Activated T-cell treated with anti-CD3 and anti-CD28 coated beads, Interleukin-2, amount 50 U/mL, for 72 hours (primary cell): ENCODE measurements around the gene NRARP. TPM values are rescaled to one million over a fixed set of nuclear protein-coding genes. Genes with fewer than 3 reads are reported as not detected.
A peak's percentile ranks its signal among the peaks of the same experiment; 100 is the strongest.
"Not testable (repeated sequence)": the region's sequence is repeated elsewhere in the genome, so short reads cannot be mapped to it uniquely, and the experiment has no call there.

ENCODE experiments used
- ATAC-seq, 2 donors: fragments of 150-1000 bp; cut with Tn5 transposase; replicated peaks in 1 of 2; 2 replicates each; pipeline ENCODE4 v1.10.0; 2021; ENCODE audit warnings: moderate library complexity in 2 of 2, mild to moderate bottlenecking in 1 of 2
- DNase-seq, 2 donors: peaks; one replicate each; pipeline ENCODE4 v3.0.0; 2021 to 2022; ENCODE audit warnings: mixed read lengths in 1 of 2
- H3K27ac Mint-ChIP-seq: one replicate; pipeline ENCODE4 v1.8.0; 2022; ENCODE audit warnings: mild to moderate bottlenecking, moderate library complexity, mixed read lengths
- H3K27me3 Mint-ChIP-seq: one replicate; pipeline ENCODE4 v1.8.0; 2022; ENCODE audit warnings: low read depth, mixed read lengths
- H3K36me3 Mint-ChIP-seq, 2 donors: one replicate each; pipeline ENCODE4 v1.8.0; 2022; ENCODE audit warnings: mixed read lengths in 2 of 2, mild to moderate bottlenecking in 1 of 2; ENCODE audit not compliant: insufficient read depth in 2 of 2
- H3K4me1 Mint-ChIP-seq: one replicate; pipeline ENCODE4 v1.8.0; 2022; ENCODE audit warnings: low read depth, mixed read lengths
- H3K4me3 Mint-ChIP-seq, 2 donors: one replicate each; pipeline ENCODE4 v1.8.0; 2022; ENCODE audit warnings: mild to moderate bottlenecking in 2 of 2, mixed read lengths in 2 of 2, moderate library complexity in 2 of 2
- H3K9me3 Mint-ChIP-seq, 2 donors: one replicate each; pipeline ENCODE4 v1.8.0; 2022; ENCODE audit warnings: mixed read lengths in 2 of 2
- total RNA-seq, 2 donors: library from RNA; stranded (reverse); gene quantifications; one replicate each; pipeline ENCODE4 v1.2.3, GENCODE V29; 2022

Gene NRARP
- 1 to 10 TPM; 1.6 to 2.0 TPM for total RNA-seq

DNA sequence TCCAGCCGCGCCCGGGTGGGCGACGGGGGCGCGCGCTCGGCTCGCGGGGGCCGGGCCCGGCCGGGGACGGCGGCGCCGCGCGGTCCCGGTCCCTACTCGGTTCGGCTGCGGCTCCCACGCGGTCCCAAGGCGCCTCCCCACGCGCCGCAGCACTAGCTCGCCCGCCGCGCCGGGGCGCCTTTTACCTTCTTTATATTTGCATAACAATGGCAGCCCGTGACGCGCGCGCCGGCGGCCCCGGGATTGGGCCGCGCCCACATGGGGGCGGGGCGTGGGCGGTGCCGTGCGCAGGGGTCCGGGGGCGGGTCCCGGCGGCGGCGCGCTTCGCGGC is at the start of gene NRARP:
NRARP (minus strand) TSS at position 154 of the 331 bp plus-strand sequence. CDS start 343 bp downstream, outside the sequence.
- ATAC-seq (peak; percentile 78 to 82), DNase-seq (peak; percentile 93 to 97)
- H3K4me1 Mint-ChIP-seq, result peaks cover 9% of the 10 kb centered on the region
- peaks cover 29% of the 10 kb centered on the region for H3K27me3 Mint-ChIP-seq
- no peak within 1 kb of the TSS for H3K27ac Mint-ChIP-seq
- H3K4me3 Mint-ChIP-seq, result peak within 1 kb of the TSS; percentile 87 to 91
- no peaks in the 10 kb centered on the region for H3K36me3 Mint-ChIP-seq
- no peaks in the 10 kb centered on the region for H3K9me3 Mint-ChIP-seq

GRCh38 chr9:137350696-137351584 is 48.9 kb upstream of the NRARP start:
- Mint-ChIP-seq H3K36me3 (peaks cover 0 to 3% of the 10 kb centered on the region in 2 donors), H3K9me3 (no peaks in the 10 kb centered on the region)

GRCh38 chr9:137349471-137350033 is 47.5 kb upstream of the NRARP start:
- Mint-ChIP-seq H3K9me3 (no peaks in the 10 kb centered on the region), H3K4me1 (no peaks in the 10 kb centered on the region), H3K27ac (no peak overlapping the region), H3K27me3 (no peaks in the 10 kb centered on the region), H3K36me3 (peaks cover 0 to 3% of the 10 kb centered on the region in 2 donors), H3K4me3 (no peak overlapping the region)
- no peak for ATAC-seq
- DNase-seq, result no peak

More at GRCh38 chr9:137350696-137351584, 48.9 kb upstream of the NRARP start:
- H3K4me1 Mint-ChIP-seq, result no peaks in the 10 kb centered on the region
- H3K4me3 Mint-ChIP-seq, result no peak overlapping the region
- DNase-seq, result no peak
- no peak overlapping the region for H3K27ac Mint-ChIP-seq
- H3K27me3 Mint-ChIP-seq, result no peaks in the 10 kb centered on the region
- no peak for ATAC-seq

GRCh38 chr9:137348769-137349470 is 46.8 kb upstream of the NRARP start:
- Mint-ChIP-seq H3K27ac (no peak overlapping the region), H3K27me3 (no peaks in the 10 kb centered on the region), H3K4me3 (no peak overlapping the region), H3K9me3 (no peaks in the 10 kb centered on the region), H3K4me1 (no peaks in the 10 kb centered on the region), H3K36me3 (peaks cover 0 to 3% of the 10 kb centered on the region in 2 donors)
- ATAC-seq, result no peak
- DNase-seq, result no peak

DNA sequence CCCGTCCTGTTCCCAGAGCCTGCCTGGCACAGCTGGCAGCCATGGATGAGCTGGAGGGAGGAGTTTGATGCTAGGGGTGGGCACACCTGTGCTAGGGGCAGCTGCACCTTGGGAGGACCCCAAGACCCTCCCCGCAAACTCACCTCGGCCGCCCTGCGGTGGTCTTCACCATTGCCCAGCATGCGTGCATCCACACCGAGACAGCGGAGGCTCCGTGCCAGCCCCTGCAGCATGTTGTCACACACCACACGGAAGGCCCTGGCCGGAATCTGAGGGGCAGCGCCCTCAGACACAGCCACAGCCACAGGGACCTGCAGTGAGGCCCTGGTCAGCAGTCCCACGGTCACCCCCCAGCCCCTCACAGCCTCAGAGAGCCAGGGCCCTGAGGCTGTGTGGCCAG is 45.9 kb upstream of the NRARP start:
- Mint-ChIP-seq H3K27ac (no peak overlapping the region), H3K4me3 (no peak overlapping the region), H3K4me1 (no peaks in the 10 kb centered on the region), H3K36me3 (peaks cover 0 to 3% of the 10 kb centered on the region in 2 donors), H3K9me3 (no peaks in the 10 kb centered on the region), H3K27me3 (no peaks in the 10 kb centered on the region)
- no peak for DNase-seq
- ATAC-seq, result no peak

DNA sequence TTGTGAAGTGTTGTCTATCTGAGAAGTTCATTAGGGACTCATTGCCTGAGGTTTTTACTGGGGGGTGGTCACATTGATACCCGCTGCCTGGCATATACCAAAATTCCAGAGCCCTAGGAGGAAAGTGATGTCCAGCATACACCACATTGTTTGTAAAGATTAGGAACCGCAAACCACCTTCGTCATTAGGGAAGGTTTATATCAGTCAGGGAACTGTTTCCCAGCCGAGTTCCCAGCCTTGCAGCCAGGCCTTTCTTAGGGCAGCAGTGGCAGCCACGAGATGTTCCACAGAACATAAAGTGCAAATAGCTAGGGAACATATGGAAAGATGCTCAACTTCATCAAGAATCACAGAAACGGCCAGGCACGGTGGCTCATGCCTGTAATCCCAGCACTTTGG is 40.4 kb upstream of the NRARP start:
- ATAC-seq, result no peak

GRCh38 chr9:137341227-137341626 is 39.2 kb upstream of the NRARP start:
- Mint-ChIP-seq H3K27me3 (no peaks in the 10 kb centered on the region), H3K4me1 (peaks cover 8% of the 10 kb centered on the region), H3K36me3 (peaks cover 0 to 4% of the 10 kb centered on the region in 2 donors), H3K4me3 (no peak overlapping the region), H3K27ac (no peak overlapping the region), H3K9me3 (peaks cover 0 to 2% of the 10 kb centered on the region in 2 donors)
- no peak for ATAC-seq
- no peak for DNase-seq

More for the DNA sequence above, 40.4 kb upstream of the NRARP start:
- Mint-ChIP-seq H3K4me3 (no peak overlapping the region), H3K4me1 (peaks cover 8% of the 10 kb centered on the region), H3K36me3 (peaks cover 0 to 3% of the 10 kb centered on the region in 2 donors), H3K9me3 (no peaks in the 10 kb centered on the region), H3K27ac (no peak overlapping the region), H3K27me3 (no peaks in the 10 kb centered on the region)
- no peak for DNase-seq

DNA sequence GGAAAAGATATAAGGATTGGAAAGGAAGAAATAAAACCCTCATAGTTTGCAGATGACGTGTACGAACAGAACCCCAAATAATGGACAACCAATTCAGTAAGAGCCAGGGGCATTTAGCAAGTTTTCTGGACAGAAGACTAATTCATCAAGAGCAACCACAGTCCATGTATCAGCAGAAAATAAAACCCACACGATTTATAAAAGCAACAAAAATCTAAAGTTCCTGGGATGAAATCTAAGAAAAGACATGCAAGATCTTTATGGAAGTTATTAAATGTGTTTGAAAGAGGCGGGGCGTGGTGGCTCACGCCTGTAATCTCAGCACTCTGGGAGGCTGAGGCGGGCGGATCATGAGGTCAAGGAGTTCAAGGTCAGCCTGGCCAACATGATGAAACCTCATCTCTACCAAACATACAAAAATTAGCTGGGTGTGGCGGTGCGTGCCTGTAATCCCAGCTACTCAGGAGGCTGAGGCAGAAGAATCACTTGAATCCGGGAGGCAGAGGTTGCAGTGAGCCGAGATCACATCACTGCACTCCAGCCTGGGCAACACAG is 37.9 kb upstream of the NRARP start:
- not testable (repeated sequence) for H3K27ac Mint-ChIP-seq, H3K27me3 Mint-ChIP-seq, H3K9me3 Mint-ChIP-seq, ATAC-seq, DNase-seq, H3K4me1 Mint-ChIP-seq, H3K4me3 Mint-ChIP-seq, H3K36me3 Mint-ChIP-seq

DNA sequence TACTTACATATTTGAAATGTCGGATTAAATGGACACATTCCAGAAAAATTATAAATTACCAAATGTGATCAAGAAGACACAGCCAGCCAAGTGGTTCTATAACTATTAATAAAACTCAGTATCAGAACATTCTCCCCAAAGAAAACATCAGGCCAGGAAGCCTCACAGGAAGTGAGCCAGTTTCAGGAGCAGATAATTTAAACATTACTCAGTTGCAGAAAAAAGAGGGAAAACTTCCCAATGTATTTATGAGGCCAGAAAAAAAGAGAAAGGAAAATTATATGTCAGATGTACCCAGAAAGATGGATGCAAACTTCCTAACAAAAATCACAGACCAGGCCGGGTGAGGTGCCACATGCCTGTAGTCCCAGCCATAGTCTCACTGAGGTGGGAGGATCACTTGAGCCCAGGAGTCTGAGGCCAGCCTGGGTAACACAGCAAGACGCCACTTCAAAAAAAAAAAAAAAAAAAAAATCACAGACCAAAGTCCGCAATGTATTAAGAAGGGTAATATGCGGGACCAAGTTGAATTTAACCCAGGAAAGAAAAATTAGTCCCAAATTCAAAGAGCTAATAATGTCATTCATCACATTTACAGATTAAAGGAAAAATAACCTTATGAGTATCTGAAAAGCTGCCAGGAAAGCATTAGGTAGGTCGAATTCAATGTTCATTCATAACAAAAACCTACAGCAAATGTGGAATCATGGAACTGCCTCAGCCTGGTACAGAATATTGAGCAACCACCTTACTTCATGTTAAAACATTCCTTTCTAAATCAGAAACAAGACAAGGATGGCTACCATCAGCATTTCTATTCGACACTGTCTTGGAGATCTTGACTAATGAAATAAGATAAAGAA is 37.2 kb upstream of the NRARP start:
- Mint-ChIP-seq H3K4me3 (no peak overlapping the region), H3K36me3 (peaks cover 0 to 4% of the 10 kb centered on the region in 2 donors), H3K27me3 (no peaks in the 10 kb centered on the region), H3K9me3 (peaks cover 0 to 2% of the 10 kb centered on the region in 2 donors), H3K27ac (peak overlapping the region; percentile 46), H3K4me1 (peaks cover 8% of the 10 kb centered on the region)
- ATAC-seq (no peak), DNase-seq (no peak)

- Mint-ChIP-seq H3K4me1 (peaks cover 8% of the 10 kb centered on the region), H3K36me3 (peaks cover 0 to 4% of the 10 kb centered on the region in 2 donors), H3K4me3 (no peak overlapping the region), H3K27me3 (no peaks in the 10 kb centered on the region), H3K9me3 (peaks cover 0 to 2% of the 10 kb centered on the region in 2 donors), H3K27ac (peak overlapping the region; percentile 49)
- no peak for ATAC-seq
- DNase-seq, result no peak
Measured at GRCh38 chr9:137336735-137337134, 34.7 kb upstream of the NRARP start.

DNA sequence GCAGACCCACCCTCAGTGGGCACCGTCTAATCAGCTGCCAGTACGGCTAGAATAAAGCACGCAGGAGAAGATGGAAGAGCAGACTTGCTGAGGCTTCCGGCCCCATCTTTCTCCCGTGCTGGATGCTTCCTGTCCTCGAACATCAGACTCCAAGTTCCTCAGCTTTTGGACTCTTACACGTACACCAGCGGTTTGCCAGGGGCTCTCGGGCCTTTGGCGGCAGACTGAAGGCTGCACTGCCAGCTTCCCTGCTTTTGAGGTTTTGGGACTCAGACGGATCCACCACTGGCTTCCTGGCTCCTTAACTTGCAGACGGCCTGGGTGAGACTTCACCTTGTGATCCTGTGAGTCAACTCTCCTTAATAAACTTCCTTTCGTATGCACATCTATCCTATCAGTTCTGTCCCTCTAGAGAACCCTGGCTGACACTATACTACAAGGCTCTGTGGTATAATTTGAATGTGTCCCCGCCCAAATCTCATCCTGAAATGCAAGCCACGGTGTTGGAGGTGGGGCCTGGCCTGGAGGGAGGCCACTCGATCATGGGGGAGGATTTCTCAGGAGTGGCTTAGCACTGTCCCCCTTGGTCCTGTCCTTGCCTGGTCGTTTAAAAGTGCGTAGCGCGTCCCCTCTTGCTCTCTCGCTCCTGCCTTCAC is 31.1 kb upstream of the NRARP start:
- H3K9me3 Mint-ChIP-seq, result peaks cover 2 to 8% of the 10 kb centered on the region in 2 donors
- no peak overlapping the region for H3K4me3 Mint-ChIP-seq
- no peak for ATAC-seq
- H3K36me3 Mint-ChIP-seq, result peaks cover 3 to 5% of the 10 kb centered on the region in 2 donors
- H3K27me3 Mint-ChIP-seq, result no peaks in the 10 kb centered on the region
- no peaks in the 10 kb centered on the region for H3K4me1 Mint-ChIP-seq
- no peak for DNase-seq
- H3K27ac Mint-ChIP-seq, result no peak overlapping the region

DNA sequence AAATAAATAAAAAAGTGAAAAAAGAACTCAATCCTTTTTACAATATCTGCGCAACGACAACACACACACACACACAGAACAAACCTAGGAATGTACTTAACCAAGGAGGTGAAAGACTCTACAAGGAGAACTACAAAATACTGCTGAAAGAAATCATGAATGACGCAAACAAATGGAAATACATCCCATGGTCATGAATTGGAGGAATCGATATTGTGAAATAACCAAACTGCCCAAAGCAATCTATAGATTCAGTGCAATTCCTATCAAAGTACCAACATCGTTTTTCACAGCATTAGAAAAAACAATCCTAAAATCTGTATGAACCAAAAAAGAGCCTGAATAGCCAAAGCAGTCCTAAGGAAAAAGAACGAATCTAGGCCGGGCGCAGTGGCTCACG is 29.9 kb upstream of the NRARP start:
- no peak overlapping the region for H3K4me3 Mint-ChIP-seq
- no peak overlapping the region for H3K27ac Mint-ChIP-seq
- peaks cover 5 to 11% of the 10 kb centered on the region in 2 donors for H3K9me3 Mint-ChIP-seq
- DNase-seq (no peak), ATAC-seq (no peak)
- H3K27me3 Mint-ChIP-seq, result peaks cover under 1% of the 10 kb centered on the region
- H3K36me3 Mint-ChIP-seq, result peaks cover 6 to 8% of the 10 kb centered on the region in 2 donors
- peaks cover 9% of the 10 kb centered on the region for H3K4me1 Mint-ChIP-seq
